ENCODE data around the gene RGS10.

DNA sequence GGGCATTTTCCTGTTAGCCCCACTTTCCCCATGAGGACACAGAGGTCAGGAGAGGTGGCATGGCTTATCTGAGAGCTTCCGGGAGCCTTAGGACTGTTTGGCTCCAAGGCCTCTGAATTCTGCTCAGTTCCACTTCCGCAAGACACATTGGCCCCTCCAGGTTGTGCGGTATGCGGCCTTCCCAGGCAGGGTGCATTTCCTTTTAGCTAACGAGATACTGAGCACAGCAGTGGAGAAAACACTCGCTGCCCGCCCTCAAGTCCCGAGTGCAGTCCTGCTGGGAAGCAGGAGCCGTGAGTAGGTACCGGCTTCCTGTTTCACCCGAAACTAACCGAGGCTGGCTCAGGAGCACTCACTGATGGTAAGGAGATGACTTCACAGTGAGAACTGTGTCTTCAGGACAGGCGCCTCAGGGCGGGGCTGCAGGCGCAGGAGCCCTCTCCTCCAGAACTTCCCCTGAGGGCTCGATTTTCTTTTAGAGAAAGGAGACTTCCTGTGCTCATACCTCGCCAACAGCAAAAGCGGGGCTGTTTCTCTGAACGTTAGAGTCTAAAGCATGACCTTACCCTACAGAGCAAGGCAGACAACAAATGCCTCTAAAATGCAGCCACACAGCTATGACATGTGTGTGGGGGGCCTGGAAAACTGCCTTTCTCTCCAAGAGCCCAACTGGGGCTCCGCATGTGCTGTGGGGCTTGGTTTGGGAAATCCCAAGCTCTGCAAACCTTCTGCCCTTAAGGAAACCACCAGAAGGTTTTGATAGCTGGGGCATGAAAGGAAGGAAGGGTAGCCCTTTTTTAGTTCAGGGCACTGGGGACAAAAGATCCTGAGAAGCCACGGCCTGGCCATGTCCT is 25.9 kb downstream of the RGS10 start:
- TF ChIP-seq POLR2A (IDR thresholded peaks at IDR 0.05) = no peak
- TF ChIP-seq CTCF (IDR thresholded peaks at IDR 0.05) = no peak
- no peak for TF ChIP-seq POLR2AphosphoS5 (IDR thresholded peaks at IDR 0.05)

Measured in breast epithelium (tissue), 3 donors.